MV-4-11 (cell line): Measurements from ENCODE around the gene SLC28A2.
"Not testable (repeated sequence)": the region's sequence is repeated elsewhere in the genome, so short reads cannot be mapped to it uniquely, and the experiment has no call there.

Source experiments
- DNase-seq: peaks from one replicate; lab custom pipeline; 2025; lab: John Stamatoyannopoulos, UW

Gene SLC28A2

GRCh38 chr15:45251888-45252287 is at the start of gene SLC28A2:
Gene SLC28A2, plus strand, starts transcription at chr15:45252234. Its CDS starts 982 bp downstream, at chr15:45253216.
- DNase-seq, result no peak

- peak; percentile 70 for DNase-seq
These were observed 48.9 kb upstream of the SLC28A2 start for GRCh38 chr15:45203182-45203581.

GRCh38 chr15:45205192-45205591 is 46.8 kb upstream of the SLC28A2 start:
- DNase-seq, result peak; percentile 65

- DNase-seq, result no peak
These were observed 39.5 kb upstream of the SLC28A2 start for GRCh38 chr15:45212493-45212892.

- DNase-seq, result no peak
These were observed 30.9 kb upstream of the SLC28A2 start for GRCh38 chr15:45221053-45221599.

- DNase-seq, result no peak
These were observed 30.1 kb upstream of the SLC28A2 start for GRCh38 chr15:45221967-45222366.

- no peak for DNase-seq
These were observed 27.3 kb upstream of the SLC28A2 start for GRCh38 chr15:45224621-45225217.

- no peak for DNase-seq
These were observed 26.3 kb upstream of the SLC28A2 start for GRCh38 chr15:45225506-45226273.

GRCh38 chr15:45228931-45229330 is 23.1 kb upstream of the SLC28A2 start:
- DNase-seq, result no peak

GRCh38 chr15:45230245-45230965 is 21.6 kb upstream of the SLC28A2 start:
- peak; percentile 54 for DNase-seq

- DNase-seq, result no peak
These were observed 20.9 kb upstream of the SLC28A2 start for GRCh38 chr15:45231132-45231531.

- DNase-seq, result no peak
These were observed 20.0 kb upstream of the SLC28A2 start for GRCh38 chr15:45231864-45232562.

- no peak for DNase-seq
These were observed 17.3 kb upstream of the SLC28A2 start for GRCh38 chr15:45234562-45235235.

GRCh38 chr15:45236806-45237205 is 15.2 kb upstream of the SLC28A2 start:
- DNase-seq, result not testable (repeated sequence)

- DNase-seq, result no peak
These were observed 9.7 kb upstream of the SLC28A2 start for GRCh38 chr15:45242289-45242688.

- DNase-seq, result no peak
These were observed 2.8 kb upstream of the SLC28A2 start for GRCh38 chr15:45249125-45249780.

GRCh38 chr15:45253330-45253729 is 1.3 kb downstream of the SLC28A2 start:
- DNase-seq, result no peak

GRCh38 chr15:45254405-45254804 is 2.4 kb downstream of the SLC28A2 start:
- no peak for DNase-seq

- not testable (repeated sequence) for DNase-seq
These were observed 2.8 kb downstream of the SLC28A2 start for GRCh38 chr15:45254824-45255223.

GRCh38 chr15:45259796-45260195 is 7.8 kb downstream of the SLC28A2 start:
- DNase-seq, result no peak

GRCh38 chr15:45262906-45263461 is 10.9 kb downstream of the SLC28A2 start:
- DNase-seq, result no peak
